ENCODE results near the gene RYR3. TPM values are rescaled to one million over a fixed set of nuclear protein-coding genes. Genes with fewer than 3 reads are reported as not detected.

Gene RYR3
- total RNA-seq, 1 donor from 2014 or later: not detected

DNA sequence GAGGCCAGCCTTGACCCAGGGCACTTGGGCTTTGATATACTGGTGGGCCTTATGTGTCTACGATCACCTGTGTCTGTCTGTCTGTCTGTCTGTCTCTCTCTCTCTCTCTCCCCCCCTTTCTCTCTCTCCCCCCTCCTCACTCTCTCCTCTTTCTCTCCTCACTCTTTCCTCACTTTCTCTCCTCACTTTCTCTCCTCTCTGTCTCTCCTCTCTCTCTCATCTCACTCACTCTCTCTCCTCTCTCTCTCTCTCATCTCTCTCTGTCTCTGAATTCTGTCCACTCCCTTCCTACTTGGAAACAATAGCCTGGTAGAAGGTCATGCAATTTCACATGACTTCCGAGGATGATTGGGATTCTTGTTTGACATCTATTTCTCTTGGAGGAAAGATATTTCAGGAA, 388.4 kb downstream of the RYR3 start:
- Mint-ChIP-seq H3K27ac (no peak overlapping the region), H3K27me3 (no peaks in the 10 kb centered on the region), H3K36me3 (ENCODE audit: low read depth) (no peaks in the 10 kb centered on the region), H3K4me1 (no peaks in the 10 kb centered on the region), H3K9me3 (no peaks in the 10 kb centered on the region), H3K4me3 (no peak overlapping the region)
- no peak for ATAC-seq (ENCODE audit: low read depth)
- ChIA-PET POLR2A (no interaction called here), CTCF (no interaction called here)
- TF ChIP-seq CTCF (IDR thresholded peaks at IDR 0.05): no peak
- intact Hi-C loops (cut with micrococcal nuclease): no loop called here
- DNase-seq: no peak

- DNase-seq: no peak
- intact Hi-C loops (cut with micrococcal nuclease): loop anchor here (1.0 kb wide), 3 partner anchors 408 to 1038 kb away; no protein-coding TSS in a partner anchor
- Mint-ChIP-seq H3K27me3 (no peaks in the 10 kb centered on the region), H3K9me3 (no peaks in the 10 kb centered on the region), H3K4me3 (no peak overlapping the region), H3K4me1 (no peaks in the 10 kb centered on the region), H3K27ac (no peak overlapping the region), H3K36me3 (ENCODE audit: low read depth) (no peaks in the 10 kb centered on the region)
- POLR2A ChIA-PET: no interaction called here
- CTCF ChIA-PET: interaction anchor here (0.7 to 2.4 kb wide), 14 partner anchors 21 to 1039 kb away, joined by 3 to 28 read pairs (median 4); no protein-coding TSS in a partner anchor
- no peak for TF ChIP-seq CTCF (IDR thresholded peaks at IDR 0.05)
- no peak for ATAC-seq (ENCODE audit: low read depth)
Observed at GRCh38 chr15:33699691-33700447, 389.1 kb downstream of the RYR3 start.

GRCh38 chr15:33700695-33701303, 390.0 kb downstream of the RYR3 start:
- Mint-ChIP-seq H3K9me3 (no peaks in the 10 kb centered on the region), H3K27ac (no peak overlapping the region), H3K4me3 (no peak overlapping the region), H3K4me1 (no peaks in the 10 kb centered on the region), H3K27me3 (no peaks in the 10 kb centered on the region), H3K36me3 (ENCODE audit: low read depth) (no peaks in the 10 kb centered on the region)
- CTCF ChIA-PET: interaction anchor here (0.7 to 2.4 kb wide), 19 partner anchors 10 to 1040 kb away, joined by 3 to 28 read pairs (median 4); no protein-coding TSS in a partner anchor
- peak; percentile 77 for ATAC-seq (ENCODE audit: low read depth)
- POLR2A ChIA-PET: no interaction called here
- TF ChIP-seq CTCF (IDR thresholded peaks at IDR 0.05): peak; percentile 75
- intact Hi-C loops (cut with micrococcal nuclease): loop anchor here (1.0 kb wide), 3 partner anchors 408 to 1038 kb away; no protein-coding TSS in a partner anchor
- peak; percentile 33 for DNase-seq

GRCh38 chr15:33701304-33701696, 390.5 kb downstream of the RYR3 start:
- DNase-seq (no peak), ATAC-seq (ENCODE audit: low read depth) (no peak)
- no peaks in the 10 kb centered on the region for H3K9me3 Mint-ChIP-seq
- ChIA-PET CTCF (interaction anchor here (0.7 to 2.4 kb wide), 17 partner anchors 10 to 1041 kb away, joined by 3 to 28 read pairs (median 5); no protein-coding TSS in a partner anchor), POLR2A (no interaction called here)
- no peak overlapping the region for H3K4me3 Mint-ChIP-seq
- no peaks in the 10 kb centered on the region for H3K4me1 Mint-ChIP-seq
- intact Hi-C loops (cut with micrococcal nuclease): no loop called here
- H3K36me3 Mint-ChIP-seq (ENCODE audit: low read depth): no peaks in the 10 kb centered on the region
- no peak for TF ChIP-seq CTCF (IDR thresholded peaks at IDR 0.05)
- no peaks in the 10 kb centered on the region for H3K27me3 Mint-ChIP-seq
- H3K27ac Mint-ChIP-seq: no peak overlapping the region

GRCh38 chr15:33706173-33706572, 395.4 kb downstream of the RYR3 start:
- CTCF ChIA-PET: no interaction called here
- POLR2A ChIA-PET: no interaction called here
- no peak for TF ChIP-seq CTCF (IDR thresholded peaks at IDR 0.05)
- DNase-seq (no peak), ATAC-seq (ENCODE audit: low read depth) (no peak)
- Mint-ChIP-seq H3K9me3 (peaks cover 9% of the 10 kb centered on the region), H3K27me3 (peaks cover 4% of the 10 kb centered on the region), H3K4me3 (no peak overlapping the region), H3K36me3 (ENCODE audit: low read depth) (no peaks in the 10 kb centered on the region), H3K4me1 (no peaks in the 10 kb centered on the region), H3K27ac (no peak overlapping the region)
- intact Hi-C loops (cut with micrococcal nuclease): no loop called here

Data from activated B cell treated with CpG ODN at 0.5 μM for 24 hours (primary cell).